CD14-positive monocyte (primary cell): ENCODE measurements around the gene LARP4B. TPM values are rescaled to one million over a fixed set of nuclear protein-coding genes. Genes with fewer than 3 reads are reported as not detected.

Experiments
- DNase-seq, 3 donors: peaks; one replicate each; pipeline ENCODE4 v3.0.0-alpha.2; 2011 to 2022
- H2AFZ ChIP-seq: 2 replicates; pipeline ENCODE4 v1.6.0; 2012; ENCODE audit warnings: mild to moderate bottlenecking, low read depth, low read length, inconsistent platforms; ENCODE audit not compliant: insufficient read depth, poor library complexity, severe bottlenecking
- H3K27ac ChIP-seq, 2 donors: 1 replicate in 1 of 2; 2 replicates in 1 of 2; pipeline ENCODE4 v1.5.1; 2012 to 2013; ENCODE audit warnings: low read length in 2 of 2, control low read depth in 1 of 2, inconsistent platforms in 1 of 2, low read depth in 1 of 2, mild to moderate bottlenecking in 1 of 2
- H3K27me3 ChIP-seq, 2 donors: one replicate each; pipeline versions ENCODE4 v1.6.0 to v1.6.1; 2011 to 2013; ENCODE audit warnings: low read length in 2 of 2; ENCODE audit not compliant: control insufficient read depth in 2 of 2, insufficient read depth in 2 of 2
- H3K36me3 ChIP-seq, 2 donors: replicated peaks in 1 of 2; 1 replicate in 1 of 2; 2 replicates in 1 of 2; pipeline versions ENCODE4 v1.5.1 to v1.6.1; 2012 to 2013; ENCODE audit warnings: low read length in 2 of 2, control low read depth in 1 of 2, inconsistent platforms in 1 of 2, mild to moderate bottlenecking in 1 of 2; ENCODE audit not compliant: insufficient read depth in 2 of 2, control insufficient read depth in 1 of 2
- H3K4me1 ChIP-seq, 2 donors: 1 replicate in 1 of 2; 2 replicates in 1 of 2; pipeline versions ENCODE4 v1.5.1 to v1.6.1; 2012 to 2013; ENCODE audit warnings: low read length in 2 of 2, control low read depth in 1 of 2, inconsistent platforms in 1 of 2, mild to moderate bottlenecking in 1 of 2, moderate library complexity in 1 of 2; ENCODE audit not compliant: insufficient read depth in 2 of 2, control insufficient read depth in 1 of 2
- H3K4me2 ChIP-seq: replicated peaks from 2 replicates; pipeline ENCODE3; 2012; ENCODE audit warnings: low read length, moderate library complexity, mild to moderate bottlenecking; ENCODE audit not compliant: poor library complexity, severe bottlenecking; ENCODE audit errors: extremely low read depth
- H3K4me3 ChIP-seq, 3 experiments: fragments of 200-600 bp in 1 of 3; sonication (generic) in 1 of 3; replicated peaks in 1 of 3; 1 replicate in 2 of 3; 2 replicates in 1 of 3; pipeline ENCODE4 v1.5.1; 2011 to 2013; ENCODE audit warnings: low read length in 3 of 3, mild to moderate bottlenecking in 3 of 3, control low read depth in 2 of 3, low read depth in 2 of 3, inconsistent platforms in 1 of 3, moderate library complexity in 1 of 3
- H3K79me2 ChIP-seq: 2 replicates; pipeline ENCODE4 v1.6.0; 2012; ENCODE audit warnings: mild to moderate bottlenecking, control low read depth, inconsistent platforms, low read length, moderate library complexity; ENCODE audit not compliant: insufficient read depth
- H3K9ac ChIP-seq: 2 replicates; pipeline ENCODE4 v1.6.0; 2017; ENCODE audit warnings: low read length, mild to moderate bottlenecking; ENCODE audit not compliant: insufficient read depth, poor library complexity, severe bottlenecking
- H3K9me3 ChIP-seq, 2 donors: replicated peaks in 1 of 2; 1 replicate in 1 of 2; 2 replicates in 1 of 2; pipeline versions ENCODE4 v1.5.1 to v1.6.1; 2012 to 2013; ENCODE audit warnings: low read length in 2 of 2, control low read depth in 1 of 2; ENCODE audit not compliant: control insufficient read depth in 1 of 2, insufficient read depth in 1 of 2
- H4K20me1 ChIP-seq: 2 replicates; pipeline ENCODE4 v1.6.0; 2012; ENCODE audit warnings: mild to moderate bottlenecking, low read length, control low read depth, moderate library complexity; ENCODE audit not compliant: insufficient read depth
- H3K27ac Mint-ChIP-seq, 7 donors: one replicate each; pipeline ENCODE4 v1.8.0; 2020; ENCODE audit warnings: mild to moderate bottlenecking in 7 of 7, mixed read lengths in 7 of 7, moderate library complexity in 6 of 7, inconsistent platforms in 2 of 7
- H3K27me3 Mint-ChIP-seq, 3 donors: one replicate each; pipeline ENCODE4 v1.8.0; 2021 to 2022; ENCODE audit warnings: low read depth in 3 of 3, mild to moderate bottlenecking in 3 of 3, mixed read lengths in 3 of 3, moderate library complexity in 3 of 3, inconsistent platforms in 1 of 3
- H3K36me3 Mint-ChIP-seq, 2 donors: one replicate each; pipeline ENCODE4 v1.8.0; 2020; ENCODE audit warnings: mixed read lengths in 2 of 2, inconsistent platforms in 1 of 2, mild to moderate bottlenecking in 1 of 2
- H3K4me1 Mint-ChIP-seq: one replicate; pipeline ENCODE4 v1.8.0; 2020; ENCODE audit warnings: mild to moderate bottlenecking, mixed read lengths
- H3K4me3 Mint-ChIP-seq, 2 donors: one replicate each; pipeline ENCODE4 v1.8.0; 2020; ENCODE audit warnings: mild to moderate bottlenecking in 2 of 2, mixed read lengths in 2 of 2, moderate library complexity in 1 of 2
- H3K9me3 Mint-ChIP-seq, 7 donors: one replicate each; pipeline ENCODE4 v1.8.0; 2020 to 2022; ENCODE audit warnings: mixed read lengths in 7 of 7, mild to moderate bottlenecking in 6 of 7, moderate library complexity in 6 of 7, inconsistent platforms in 2 of 7
- CTCF ChIP-seq: fragments of 200-600 bp; IDR thresholded peaks from one replicate; pipeline ENCODE4 v1.8.0; 2022; ENCODE audit warnings: antibody characterized with exemption, mild to moderate bottlenecking
- WGBS: methylation state at CpG from one replicate; pipeline ENCODE4 v1.1.5; 2013; ENCODE audit warnings: missing lambda C conversion rate; ENCODE audit not compliant: insufficient coverage; 5-methylcytosine and 5-hydroxymethylcytosine counted together
- intact Hi-C, 2 donors: fragments of 100-400 bp; cut with micrococcal nuclease; formaldehyde crosslinking; loops; one replicate each; pipeline versions ENCODE4 v1.15.0 to v1.15.1; 2023
- polyA plus RNA-seq, 3 donors: library from polyadenylated mRNA; depleted of rRNA in 1 of 3; unstranded in 2 of 3; stranded (reverse) in 1 of 3; fragments of 300-500 nt in 2 of 3; fragments of >200 nt in 1 of 3; fragmentation: Illumina TruSeq in 2 of 3; gene quantifications; 1 replicate in 2 of 3; 2 replicates in 1 of 3; pipeline ENCODE4 v1.2.3, GENCODE V29; 2012 to 2021

The LARP4B gene
- polyA plus RNA-seq, 3 donors = 17.2 to 52.3 (median 33.0) TPM

GRCh38 chr10:839550-840205, 91.8 kb downstream of the LARP4B start:
- Mint-ChIP-seq H3K4me1 (peaks cover 5% of the 10 kb centered on the region), H3K27me3 (peaks cover 0 to 2% (median 0%) of the 10 kb centered on the region in 3 donors), H3K9me3 (no peaks in the 10 kb centered on the region), H3K4me3 (no peak overlapping the region), H3K36me3 (peaks cover 66 to 92% of the 10 kb centered on the region in 2 donors), H3K27ac (no peak overlapping the region)
- intact Hi-C loops = no loop called here
- DNase-seq = no peak
- peaks cover 78 to 100% of the 10 kb centered on the region in 2 donors for H3K36me3 ChIP-seq
- no peak overlapping the region for H3K9ac ChIP-seq
- H4K20me1 ChIP-seq = peaks cover 97% of the 10 kb centered on the region
- TF ChIP-seq CTCF = no peak
- H3K27ac ChIP-seq = peak overlapping the region in 1 of 2 donors; percentile 0
- no peaks in the 10 kb centered on the region for H3K4me1 ChIP-seq
- H3K4me3 ChIP-seq = no peak overlapping the region
- no peak overlapping the region for H2AFZ ChIP-seq
- WGBS = 100% methylated on average over 2 of the region's 9 CpGs
- H3K27me3 ChIP-seq = no peaks in the 10 kb centered on the region
- no peak overlapping the region for H3K4me2 ChIP-seq
- H3K9me3 ChIP-seq = no peaks in the 10 kb centered on the region
- H3K79me2 ChIP-seq = peaks cover 52% of the 10 kb centered on the region

- no peak overlapping the region for H2AFZ ChIP-seq
- no peak overlapping the region for H3K4me3 ChIP-seq
- peaks cover 95% of the 10 kb centered on the region for H4K20me1 ChIP-seq
- H3K9ac ChIP-seq = no peak overlapping the region
- H3K4me2 ChIP-seq = no peak overlapping the region
- peaks cover 49% of the 10 kb centered on the region for H3K79me2 ChIP-seq
- 89% methylated on average over 4 of the region's 7 CpGs for WGBS
- H3K4me1 Mint-ChIP-seq = no peaks in the 10 kb centered on the region
- intact Hi-C loops = no loop called here
- no peaks in the 10 kb centered on the region for H3K27me3 ChIP-seq
- peaks cover 69 to 95% of the 10 kb centered on the region in 2 donors for H3K36me3 Mint-ChIP-seq
- H3K9me3 ChIP-seq = no peaks in the 10 kb centered on the region
- H3K4me3 Mint-ChIP-seq = no peak overlapping the region
- no peaks in the 10 kb centered on the region for H3K27me3 Mint-ChIP-seq
- TF ChIP-seq CTCF = no peak
- H3K36me3 ChIP-seq = peaks cover 69 to 98% of the 10 kb centered on the region in 2 donors
- H3K4me1 ChIP-seq = no peaks in the 10 kb centered on the region
- peak overlapping the region in 2 of 7 donors; percentile 6 to 48 for H3K27ac Mint-ChIP-seq
- DNase-seq = no peak
- H3K9me3 Mint-ChIP-seq = no peaks in the 10 kb centered on the region
- H3K27ac ChIP-seq = no peak overlapping the region
Measured at GRCh38 chr10:836782-837181, 94.7 kb downstream of the LARP4B start.
